Stimulated activated CD8-positive, alpha-beta memory T cell treated with anti-CD3 and anti-CD28 coated beads, Interleukin-15, amount 100 ng/mL, for 48 hours (primary cell): ENCODE measurements around the gene EEPD1.
A peak's percentile ranks its signal among the peaks of the same experiment; 100 is the strongest.
"Not testable (repeated sequence)": the region's sequence is repeated elsewhere in the genome, so short reads cannot be mapped to it uniquely, and the experiment has no call there.

ENCODE experiments used
- DNase-seq, 2 donors: peaks; one replicate each; pipeline ENCODE4 v3.0.0-alpha.2; 2020; ENCODE audit warnings: low read depth in 2 of 2

The EEPD1 gene

GRCh38 chr7:36152756-36153570 lies at the start of gene EEPD1:
EEPD1 (plus strand) TSS chr7:36153254; CDS start chr7:36154325, 1,071 bp downstream.
- DNase-seq, result peak; percentile 98 to 99

- DNase-seq, result no peak
Observed at GRCh38 chr7:36103837-36104561, 49.1 kb upstream of the EEPD1 start.

- not testable (repeated sequence) for DNase-seq
Observed at GRCh38 chr7:36106972-36107908, 45.8 kb upstream of the EEPD1 start.

- DNase-seq, result no peak
Observed at GRCh38 chr7:36107926-36108631, 45.0 kb upstream of the EEPD1 start.

- DNase-seq, result no peak
Observed at GRCh38 chr7:36109013-36109627, 43.9 kb upstream of the EEPD1 start.

GRCh38 chr7:36110584-36110983 lies 42.5 kb upstream of the EEPD1 start:
- DNase-seq, result no peak

- DNase-seq, result no peak
Observed at GRCh38 chr7:36112969-36113368, 40.1 kb upstream of the EEPD1 start.

- DNase-seq, result no peak
Observed at GRCh38 chr7:36114355-36114754, 38.7 kb upstream of the EEPD1 start.

- peak; percentile 73 to 82 for DNase-seq
Observed at GRCh38 chr7:36115448-36116321, 37.4 kb upstream of the EEPD1 start.

GRCh38 chr7:36116347-36117202 lies 36.5 kb upstream of the EEPD1 start:
- no peak for DNase-seq

GRCh38 chr7:36117203-36117840 lies 35.7 kb upstream of the EEPD1 start:
- no peak for DNase-seq

- DNase-seq, result no peak
Observed at GRCh38 chr7:36118344-36118743, 34.7 kb upstream of the EEPD1 start.

GRCh38 chr7:36119005-36119706 lies 33.9 kb upstream of the EEPD1 start:
- DNase-seq, result no peak

GRCh38 chr7:36119983-36120646 lies 32.9 kb upstream of the EEPD1 start:
- DNase-seq, result not testable (repeated sequence)

GRCh38 chr7:36125630-36126029 lies 27.4 kb upstream of the EEPD1 start:
- DNase-seq, result not testable (repeated sequence)

- DNase-seq, result no peak
Observed at GRCh38 chr7:36127075-36127740, 25.8 kb upstream of the EEPD1 start.
